NCI-H2196 treated with DMSO at 0.1 percent for 48 hours (cell line): ENCODE results near the gene ODAPH.
"Not testable (repeated sequence)": the region's sequence is repeated elsewhere in the genome, so short reads cannot be mapped to it uniquely, and the experiment has no call there.

Source experiments
- DNase-seq: peaks from one replicate; lab custom pipeline; 2025; ENCODE audit not compliant: unreplicated experiment; lab: John Stamatoyannopoulos, UW

Gene ODAPH

GRCh38 chr4:75544220-75544619 lies 11.6 kb upstream of the ODAPH start:
- not testable (repeated sequence) for DNase-seq

- no peak for DNase-seq
Observed at GRCh38 chr4:75544870-75545269, 11.0 kb upstream of the ODAPH start.

- no peak for DNase-seq
Observed at GRCh38 chr4:75545526-75545925, 10.3 kb upstream of the ODAPH start.

GRCh38 chr4:75547647-75548387 lies 8.0 kb upstream of the ODAPH start:
- DNase-seq = no peak

GRCh38 chr4:75549019-75549418 lies 6.8 kb upstream of the ODAPH start:
- no peak for DNase-seq

- DNase-seq = no peak
Observed at GRCh38 chr4:75552452-75552851, 3.4 kb upstream of the ODAPH start.

GRCh38 chr4:75557696-75558095 lies 1.8 kb downstream of the ODAPH start:
- DNase-seq = no peak

- DNase-seq = no peak
Observed at GRCh38 chr4:75561789-75562188, 5.9 kb downstream of the ODAPH start.

GRCh38 chr4:75564023-75564422 lies 8.2 kb downstream of the ODAPH start:
- DNase-seq = no peak

GRCh38 chr4:75565481-75565880 lies 9.6 kb downstream of the ODAPH start:
- no peak for DNase-seq

GRCh38 chr4:75566911-75567310 lies 11.0 kb downstream of the ODAPH start:
- DNase-seq = no peak

GRCh38 chr4:75567725-75568124 lies 11.9 kb downstream of the ODAPH start:
- DNase-seq = no peak

- no peak for DNase-seq
Observed at GRCh38 chr4:75584067-75584466, 28.2 kb downstream of the ODAPH start.

- DNase-seq = no peak
Observed at GRCh38 chr4:75593393-75593792, 37.5 kb downstream of the ODAPH start.

GRCh38 chr4:75596061-75596460 lies 40.2 kb downstream of the ODAPH start:
- no peak for DNase-seq

- DNase-seq = no peak
Observed at GRCh38 chr4:75598390-75598789, 42.5 kb downstream of the ODAPH start.

- no peak for DNase-seq
Observed at GRCh38 chr4:75599647-75600046, 43.8 kb downstream of the ODAPH start.

- DNase-seq = no peak
Observed at GRCh38 chr4:75605928-75606327, 50.1 kb downstream of the ODAPH start.

- no peak for DNase-seq
Observed at GRCh38 chr4:75612306-75612705, 56.4 kb downstream of the ODAPH start.
